GM18873 (cell line): ENCODE results near the gene RHBDD3.

Experiments
- ATAC-seq: cut with Tn5 transposase; IDR thresholded peaks from one replicate; pipeline ENCODE4 v1.9.1; 2021; ENCODE audit warnings: mild to moderate bottlenecking, moderate library complexity, moderate number of reproducible peaks; ENCODE audit not compliant: unreplicated experiment, low FRiP score

The RHBDD3 gene

GRCh38 chr22:29306835-29307595 is 39.2 kb upstream of the RHBDD3 start:
- no peak for ATAC-seq

GRCh38 chr22:29306175-29306834 is 38.5 kb upstream of the RHBDD3 start, which contains the start of gene GAS2L1:
TSS of gene GAS2L1 (plus strand) at chr22:29306650. CDS start at chr22:29308106, 1,456 bp downstream.
- ATAC-seq: no peak

GRCh38 chr22:29305836-29306174 is 38.0 kb upstream of the RHBDD3 start:
- no peak for ATAC-seq

GRCh38 chr22:29302681-29303465 is 35.1 kb upstream of the RHBDD3 start:
- no peak for ATAC-seq

- no peak for ATAC-seq
Measured at GRCh38 chr22:29302402-29302680, 34.6 kb upstream of the RHBDD3 start.

- ATAC-seq: no peak
Measured at GRCh38 chr22:29301716-29302401, 34.1 kb upstream of the RHBDD3 start.

GRCh38 chr22:29300807-29301601 is 33.2 kb upstream of the RHBDD3 start:
- ATAC-seq: no peak

- no peak for ATAC-seq
Measured at GRCh38 chr22:29300467-29300806, 32.7 kb upstream of the RHBDD3 start.

- no peak for ATAC-seq
Measured at GRCh38 chr22:29299136-29299900, 31.5 kb upstream of the RHBDD3 start.

GRCh38 chr22:29298641-29299040 is 30.9 kb upstream of the RHBDD3 start:
- ATAC-seq: no peak

- ATAC-seq: no peak
Measured at GRCh38 chr22:29292379-29292778, 24.6 kb upstream of the RHBDD3 start.

- ATAC-seq: no peak
Measured at GRCh38 chr22:29291215-29291614, 23.4 kb upstream of the RHBDD3 start.

GRCh38 chr22:29290061-29290460 is 22.3 kb upstream of the RHBDD3 start:
- no peak for ATAC-seq

GRCh38 chr22:29288837-29289236 is 21.1 kb upstream of the RHBDD3 start:
- ATAC-seq: no peak

- ATAC-seq: no peak
Measured at GRCh38 chr22:29284196-29284595, 16.4 kb upstream of the RHBDD3 start.

- ATAC-seq: no peak
Measured at GRCh38 chr22:29277927-29278326, 10.1 kb upstream of the RHBDD3 start.

GRCh38 chr22:29275819-29276565 is 8.2 kb upstream of the RHBDD3 start:
- ATAC-seq: no peak

- no peak for ATAC-seq
Measured at GRCh38 chr22:29275167-29275566, 7.4 kb upstream of the RHBDD3 start.

GRCh38 chr22:29272624-29273023 is 4.8 kb upstream of the RHBDD3 start:
- no peak for ATAC-seq
